Osteocyte (in vitro differentiated cells): ENCODE data around the gene CACNA1A. TPM values are rescaled to one million over a fixed set of nuclear protein-coding genes. Genes with fewer than 3 reads are reported as not detected.
A peak's percentile ranks its signal among the peaks of the same experiment; 100 is the strongest.
"Not testable (repeated sequence)": the region's sequence is repeated elsewhere in the genome, so short reads cannot be mapped to it uniquely, and the experiment has no call there.

Experiments
- DNase-seq: peaks from one replicate; pipeline ENCODE4 v3.0.0; 2021; ENCODE audit warnings: mixed read lengths; ENCODE audit not compliant: unreplicated experiment; ENCODE audit errors: extremely low spot score
- H3K27ac Mint-ChIP-seq: one replicate; pipeline ENCODE4 v1.8.0; 2021; ENCODE audit warnings: mild to moderate bottlenecking, mixed read lengths; ENCODE audit not compliant: unreplicated experiment
- H3K27me3 Mint-ChIP-seq: one replicate; pipeline ENCODE4 v1.8.0; 2021; ENCODE audit warnings: mixed read lengths; ENCODE audit not compliant: unreplicated experiment
- H3K36me3 Mint-ChIP-seq: one replicate; pipeline ENCODE4 v1.8.0; 2021; ENCODE audit warnings: mixed read lengths; ENCODE audit not compliant: unreplicated experiment
- H3K4me1 Mint-ChIP-seq: one replicate; pipeline ENCODE4 v1.8.0; 2021; ENCODE audit warnings: mixed read lengths; ENCODE audit not compliant: unreplicated experiment
- H3K4me3 Mint-ChIP-seq: one replicate; pipeline ENCODE4 v1.8.0; 2021; ENCODE audit warnings: mild to moderate bottlenecking, moderate library complexity, mixed read lengths; ENCODE audit not compliant: unreplicated experiment
- H3K9me3 Mint-ChIP-seq: one replicate; pipeline ENCODE4 v1.8.0; 2021; ENCODE audit warnings: mixed read lengths; ENCODE audit not compliant: unreplicated experiment
- CTCF ChIP-seq: fragments of 200-600 bp; sonication (generic); IDR thresholded peaks from 2 replicates; pipeline ENCODE4 v1.5.0; 2021; ENCODE audit warnings: antibody characterized with exemption, mild to moderate bottlenecking, moderate library complexity
- total RNA-seq: library from RNA; stranded (reverse); gene quantifications from 2 replicates; pipeline ENCODE4 v1.2.1, GENCODE V29; 2021

The CACNA1A gene
- total RNA-seq, 1 donor from 2014 or later = 2.3 TPM

DNA sequence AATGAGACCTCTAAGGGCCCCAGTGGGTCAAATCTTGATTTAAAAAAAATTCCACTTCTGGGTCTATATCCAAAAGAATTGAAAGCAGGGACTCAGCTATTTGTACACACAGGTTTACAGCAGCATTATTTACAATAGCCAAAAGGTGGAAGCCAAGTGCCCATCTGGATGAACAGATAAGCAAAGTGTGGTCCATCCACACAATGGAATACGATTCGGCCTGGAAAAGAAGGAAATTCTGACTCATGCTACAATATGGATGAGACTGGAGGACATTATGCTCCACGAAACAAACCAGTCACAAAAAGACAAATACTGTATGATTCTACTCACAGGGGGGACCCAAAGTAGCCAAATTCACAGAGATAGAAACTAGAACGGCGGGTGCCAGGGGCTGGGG is 76.7 kb downstream of the CACNA1A start:
- Mint-ChIP-seq H3K36me3 (no peaks in the 10 kb centered on the region), H3K27me3 (no peaks in the 10 kb centered on the region), H3K27ac (no peak overlapping the region), H3K4me3 (no peak overlapping the region), H3K9me3 (no peaks in the 10 kb centered on the region), H3K4me1 (no peaks in the 10 kb centered on the region)
- no peak for DNase-seq
- TF ChIP-seq CTCF = no peak

DNA sequence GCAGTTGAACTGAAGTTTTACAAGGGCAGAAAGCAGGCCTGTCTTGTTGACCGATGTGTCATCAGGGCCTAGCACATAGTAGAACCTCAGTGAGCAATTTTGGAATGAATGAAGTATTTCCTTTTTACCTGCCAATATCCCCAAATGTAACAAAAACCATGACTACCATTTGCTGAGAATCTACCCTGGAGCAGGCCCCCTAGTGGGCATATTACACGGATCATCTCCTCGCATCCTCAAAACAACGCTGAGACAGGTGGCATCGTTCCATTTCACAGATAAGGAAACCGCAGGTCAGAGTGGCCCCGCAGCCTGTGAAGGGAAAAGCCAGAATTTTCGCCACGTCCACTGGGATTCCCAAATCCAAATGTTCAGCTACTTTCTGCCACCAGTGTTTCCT is 77.9 kb downstream of the CACNA1A start:
- no peak for DNase-seq

GRCh38 chr19:13427273-13428051 is 78.8 kb downstream of the CACNA1A start:
- Mint-ChIP-seq H3K36me3 (no peaks in the 10 kb centered on the region), H3K9me3 (peaks cover 7% of the 10 kb centered on the region), H3K27ac (no peak overlapping the region), H3K4me1 (no peaks in the 10 kb centered on the region), H3K27me3 (no peaks in the 10 kb centered on the region), H3K4me3 (no peak overlapping the region)
- no peak for TF ChIP-seq CTCF
- no peak for DNase-seq

More for the DNA sequence above, 77.9 kb downstream of the CACNA1A start:
- H3K27ac Mint-ChIP-seq = no peak overlapping the region
- H3K9me3 Mint-ChIP-seq = no peaks in the 10 kb centered on the region
- peak; percentile 42 for TF ChIP-seq CTCF
- H3K27me3 Mint-ChIP-seq = no peaks in the 10 kb centered on the region
- no peaks in the 10 kb centered on the region for H3K36me3 Mint-ChIP-seq
- no peaks in the 10 kb centered on the region for H3K4me1 Mint-ChIP-seq
- H3K4me3 Mint-ChIP-seq = no peak overlapping the region

DNA sequence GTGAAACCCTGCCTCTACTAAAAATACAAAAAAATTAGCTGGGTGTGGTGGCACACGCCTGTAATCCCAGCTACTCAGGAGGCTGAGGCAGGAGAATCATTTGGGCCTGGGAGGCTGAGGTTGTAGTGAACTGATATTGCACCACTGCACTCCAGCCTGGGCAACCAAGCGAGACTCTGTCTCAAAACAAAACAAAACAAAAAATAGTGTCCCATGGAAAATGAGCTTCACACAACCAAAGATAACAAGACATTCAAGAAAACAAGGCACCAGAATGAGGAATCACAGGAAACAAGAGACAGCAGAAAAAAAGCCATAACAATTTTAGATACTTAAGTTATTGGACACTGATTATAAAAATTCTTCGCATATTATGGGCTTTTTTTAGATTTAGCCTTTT is 80.4 kb downstream of the CACNA1A start:
- H3K4me3 Mint-ChIP-seq, DNase-seq, H3K27ac Mint-ChIP-seq, H3K4me1 Mint-ChIP-seq, H3K27me3 Mint-ChIP-seq, H3K36me3 Mint-ChIP-seq, H3K9me3 Mint-ChIP-seq: not testable (repeated sequence)

- DNase-seq = no peak
- H3K4me3 Mint-ChIP-seq = no peak overlapping the region
- no peak overlapping the region for H3K27ac Mint-ChIP-seq
- H3K36me3 Mint-ChIP-seq = no peaks in the 10 kb centered on the region
- H3K9me3 Mint-ChIP-seq = peaks cover 7% of the 10 kb centered on the region
- H3K27me3 Mint-ChIP-seq = no peaks in the 10 kb centered on the region
- TF ChIP-seq CTCF = no peak
- H3K4me1 Mint-ChIP-seq = no peaks in the 10 kb centered on the region
Observed at GRCh38 chr19:13425151-13425550, 81.1 kb downstream of the CACNA1A start.
